HG03039 (cell line): ENCODE measurements around the gene SHLD1.

Source experiments
- ATAC-seq: cut with Tn5 transposase; IDR thresholded peaks from one replicate; pipeline ENCODE4 v1.9.1; 2021; ENCODE audit warnings: mild to moderate bottlenecking, moderate library complexity; ENCODE audit not compliant: unreplicated experiment

The SHLD1 gene

DNA sequence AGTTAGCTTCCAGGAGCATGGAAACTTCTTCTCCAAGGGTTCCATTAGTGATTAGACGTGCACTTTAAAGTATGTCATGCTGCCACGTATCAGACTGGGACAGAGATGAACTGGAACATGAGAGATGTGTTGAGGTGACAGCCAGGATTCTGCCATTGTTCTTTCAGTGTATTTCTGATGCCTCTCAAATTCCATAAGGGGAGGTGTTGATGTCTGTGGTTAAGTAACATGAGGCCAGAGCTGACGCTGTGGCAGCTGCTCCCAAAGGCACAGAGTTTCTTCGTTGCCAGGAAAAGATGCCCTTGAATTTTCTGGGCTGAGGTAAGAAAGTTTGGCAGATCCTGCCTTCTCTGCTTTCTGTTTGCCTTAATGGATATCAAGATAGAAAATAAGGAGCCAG, 136.6 kb downstream of the SHLD1 start:
- ATAC-seq, result no peak

GRCh38 chr20:5887386-5887785, 137.2 kb downstream of the SHLD1 start:
- no peak for ATAC-seq

GRCh38 chr20:5888041-5888440, 137.8 kb downstream of the SHLD1 start:
- no peak for ATAC-seq

DNA sequence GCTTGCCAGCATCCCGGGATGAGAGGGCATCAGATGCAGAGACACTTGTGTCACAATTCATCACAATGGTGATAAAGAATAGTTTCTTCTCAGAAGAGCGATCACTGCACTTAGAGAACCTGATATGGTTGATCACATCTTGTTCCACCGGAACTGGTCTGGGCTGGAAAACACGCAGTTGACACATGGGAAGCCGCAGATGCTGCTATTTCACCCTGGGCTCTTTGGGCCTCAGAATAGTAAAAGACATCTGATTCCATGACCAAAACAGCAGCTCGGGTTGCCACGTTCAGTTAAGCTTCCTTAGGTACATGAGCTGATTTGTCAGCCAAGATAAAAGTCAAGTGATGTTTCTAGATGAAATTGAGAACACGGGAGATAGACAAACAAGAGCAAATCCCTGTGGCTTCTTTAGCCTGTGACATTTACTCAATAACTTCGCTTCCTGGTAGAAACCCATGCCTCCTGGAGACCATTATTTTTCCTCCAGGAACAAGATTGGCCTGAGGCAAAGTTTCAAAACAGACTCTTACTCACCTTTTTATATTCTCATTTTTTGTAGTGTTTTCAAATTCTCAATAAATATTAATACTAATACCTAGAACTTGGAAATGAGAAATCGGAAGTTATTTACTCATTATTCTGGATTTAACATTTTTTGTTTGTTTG, 140.7 kb downstream of the SHLD1 start:
- no peak for ATAC-seq

DNA sequence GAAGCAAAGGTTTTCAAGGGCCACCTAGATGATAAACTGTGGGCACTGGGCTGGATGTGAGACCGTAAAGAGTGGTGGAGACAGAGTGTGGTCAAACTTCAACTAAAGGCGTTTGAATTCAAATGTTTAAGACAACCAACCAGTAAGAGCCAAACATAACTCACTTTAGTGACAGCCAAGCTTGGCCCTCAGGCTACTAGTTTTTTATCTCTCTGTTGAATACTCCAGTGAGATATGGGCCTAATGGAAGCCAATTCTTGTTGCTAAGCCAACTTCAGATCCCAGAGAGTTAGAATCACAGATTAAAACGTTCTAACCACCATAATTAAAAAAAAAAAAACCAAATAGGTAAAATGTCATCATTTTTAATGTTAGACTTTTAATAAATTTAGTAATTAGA, 142.9 kb downstream of the SHLD1 start:
- ATAC-seq, result no peak

DNA sequence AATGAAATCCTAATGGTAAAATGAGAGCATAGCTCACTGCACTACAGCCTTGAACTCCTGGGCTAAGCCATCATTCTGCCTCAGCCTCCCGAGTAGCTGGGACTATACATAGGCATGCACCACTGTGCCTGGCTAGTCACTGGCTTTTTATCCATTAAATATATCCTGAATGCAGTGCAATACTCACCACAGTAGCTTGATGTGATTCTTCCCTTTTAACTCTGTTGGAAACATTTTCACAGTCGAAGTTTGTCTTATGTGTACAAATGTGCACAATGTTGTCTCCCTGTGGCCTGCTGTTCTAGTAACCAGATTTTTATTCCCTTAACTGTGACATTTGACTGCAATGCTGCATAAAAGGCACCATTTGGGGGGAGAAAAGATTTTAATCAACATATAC, 143.4 kb downstream of the SHLD1 start:
- no peak for ATAC-seq

DNA sequence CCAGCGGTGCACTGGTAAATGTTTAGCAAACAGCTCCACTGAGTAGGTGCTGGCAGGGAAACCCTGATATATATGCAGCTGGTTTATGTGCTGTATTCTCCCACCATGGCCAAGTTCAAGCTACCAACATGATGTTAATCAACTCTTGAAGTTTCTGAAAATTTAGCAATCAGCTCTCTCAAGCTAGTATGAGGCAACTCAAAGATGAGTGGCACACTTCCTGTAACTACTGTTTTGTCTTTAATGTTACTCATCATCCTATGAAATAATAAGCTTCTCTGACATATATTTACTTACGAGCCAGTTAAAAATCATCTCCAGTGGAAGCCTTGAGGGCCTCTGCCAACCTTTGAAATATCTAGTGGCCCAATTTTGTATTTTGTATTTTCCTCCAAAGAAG, 145.4 kb downstream of the SHLD1 start:
- ATAC-seq, result no peak

GRCh38 chr20:5899444-5899843, 149.2 kb downstream of the SHLD1 start:
- ATAC-seq, result no peak

GRCh38 chr20:5900908-5901307, 150.7 kb downstream of the SHLD1 start:
- ATAC-seq, result no peak

DNA sequence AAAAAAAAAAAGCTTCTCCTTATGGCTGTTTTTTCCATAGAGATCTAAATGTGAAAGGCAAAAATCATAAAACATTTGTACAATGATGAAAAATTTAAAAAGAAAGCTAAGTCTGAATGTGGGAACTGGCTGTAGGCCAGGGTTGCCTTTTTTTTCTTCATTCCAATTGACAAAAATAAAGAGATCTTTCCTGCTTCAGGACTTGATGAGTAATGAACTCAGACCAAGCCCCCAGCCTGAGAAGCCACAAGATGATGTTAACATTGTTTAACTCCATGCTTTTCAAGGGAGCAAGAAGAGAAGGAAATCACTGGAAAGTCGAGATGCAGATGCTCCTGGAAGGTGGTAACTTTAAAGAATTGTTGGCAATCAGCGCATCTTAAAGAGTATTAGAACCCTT, 158.8 kb downstream of the SHLD1 start:
- no peak for ATAC-seq

DNA sequence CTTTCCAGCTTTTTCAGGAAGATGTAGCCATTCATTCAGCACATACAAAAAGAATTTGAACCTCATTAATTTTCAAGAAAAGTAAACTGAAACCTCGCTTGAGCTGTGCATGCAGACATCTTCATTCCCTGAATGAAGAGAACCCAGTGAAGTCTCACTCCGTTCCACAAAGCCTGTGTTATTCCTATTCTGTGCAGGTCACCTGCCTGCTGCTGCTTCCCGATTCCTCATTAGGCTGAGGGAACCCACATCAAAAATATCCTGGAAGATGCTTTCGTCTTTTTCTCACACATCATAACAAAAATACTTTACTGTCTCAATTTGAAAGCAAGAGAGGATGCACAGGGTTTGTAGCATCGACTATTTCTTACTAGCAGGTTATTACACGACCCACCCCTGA, 160.0 kb downstream of the SHLD1 start:
- no peak for ATAC-seq

DNA sequence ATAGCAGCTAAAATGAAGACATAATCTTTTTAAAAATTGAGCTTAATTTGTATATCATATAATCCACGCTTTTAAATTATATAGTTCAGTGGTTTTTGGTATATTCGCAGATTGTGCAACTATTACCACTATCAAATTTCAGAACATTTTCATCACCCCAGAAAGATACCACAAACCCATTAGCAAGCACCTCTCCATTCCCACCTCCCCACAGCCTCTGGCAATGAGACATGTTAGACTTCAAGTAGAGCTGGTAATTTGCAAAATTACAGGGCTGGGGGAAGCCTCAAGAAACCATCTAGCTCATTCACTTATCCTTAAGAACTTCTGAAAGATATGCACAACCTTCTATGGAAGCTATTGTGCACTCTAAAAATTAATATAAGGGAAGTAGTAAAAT, 163.0 kb downstream of the SHLD1 start:
- no peak for ATAC-seq
